GM18870 (cell line): ENCODE measurements around the gene ZNF605.
A peak's percentile ranks its signal among the peaks of the same experiment; 100 is the strongest.
"Not testable (repeated sequence)": the region's sequence is repeated elsewhere in the genome, so short reads cannot be mapped to it uniquely, and the experiment has no call there.

Experiments
- ATAC-seq: cut with Tn5 transposase; IDR thresholded peaks from one replicate; pipeline ENCODE4 v1.9.1; 2021; ENCODE audit warnings: moderate library complexity; ENCODE audit not compliant: unreplicated experiment

Gene ZNF605

DNA sequence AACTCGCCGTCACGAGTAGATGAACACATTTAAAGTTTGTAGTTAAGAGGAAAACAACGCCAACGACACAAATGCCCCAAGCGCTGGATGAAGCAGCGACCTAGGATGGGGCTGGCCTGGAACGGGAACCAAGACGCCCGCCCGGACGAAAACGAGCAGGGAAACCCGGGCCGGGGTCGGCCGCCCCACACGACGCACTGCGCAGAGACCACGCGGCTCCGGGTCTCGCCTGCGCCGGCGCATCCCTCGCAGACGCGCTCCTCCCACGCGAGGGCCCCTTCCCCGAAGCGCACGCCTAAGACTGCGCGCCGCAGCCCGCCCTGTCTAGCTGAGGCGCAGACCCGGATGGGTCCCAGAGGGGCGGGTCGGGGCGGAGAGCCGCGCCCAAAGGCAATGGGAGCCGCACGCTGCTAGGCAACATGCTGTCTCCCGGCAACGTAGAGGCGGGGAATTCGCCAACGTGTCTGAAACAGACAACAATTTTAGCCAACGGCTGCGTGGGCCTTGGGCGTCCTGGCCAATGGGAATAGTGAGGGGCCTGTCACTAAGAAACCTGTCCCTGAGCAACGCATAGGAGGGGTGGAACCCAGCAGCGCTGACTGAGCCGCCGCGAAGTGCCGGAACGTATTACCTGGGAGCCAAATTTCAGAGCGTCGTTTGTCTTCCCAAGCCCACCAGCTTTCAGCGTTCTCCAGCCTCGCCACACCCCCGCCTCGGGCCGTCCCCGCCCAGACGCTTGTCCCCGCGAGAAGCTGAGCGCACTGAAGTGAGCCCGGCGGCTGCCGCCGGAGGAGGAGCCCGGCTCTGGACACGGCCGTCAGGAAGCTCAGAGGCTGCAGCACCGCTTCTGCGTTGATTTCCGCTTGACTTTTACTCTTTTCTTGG lies 47.7 kb downstream of the ZNF605 start:
- peak; percentile 93 for ATAC-seq

DNA sequence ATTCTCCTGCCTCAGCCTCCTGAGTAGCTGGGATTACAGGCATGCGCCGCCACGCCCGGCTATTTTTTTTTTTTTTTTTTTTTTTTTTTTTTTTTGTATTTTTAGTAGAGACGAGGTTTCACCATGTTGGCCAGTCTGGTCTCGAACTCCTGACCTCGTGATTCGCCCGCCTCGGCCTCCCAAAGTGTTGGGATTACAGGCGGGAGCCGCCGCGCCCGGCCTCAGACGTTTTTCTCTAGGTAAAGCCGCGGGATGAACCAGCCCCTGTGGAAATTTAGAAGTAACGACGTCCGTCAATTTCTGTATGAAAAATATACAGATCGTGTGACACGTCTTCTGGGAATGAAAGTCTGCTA lies 48.3 kb downstream of the ZNF605 start:
- ATAC-seq, result not testable (repeated sequence)

DNA sequence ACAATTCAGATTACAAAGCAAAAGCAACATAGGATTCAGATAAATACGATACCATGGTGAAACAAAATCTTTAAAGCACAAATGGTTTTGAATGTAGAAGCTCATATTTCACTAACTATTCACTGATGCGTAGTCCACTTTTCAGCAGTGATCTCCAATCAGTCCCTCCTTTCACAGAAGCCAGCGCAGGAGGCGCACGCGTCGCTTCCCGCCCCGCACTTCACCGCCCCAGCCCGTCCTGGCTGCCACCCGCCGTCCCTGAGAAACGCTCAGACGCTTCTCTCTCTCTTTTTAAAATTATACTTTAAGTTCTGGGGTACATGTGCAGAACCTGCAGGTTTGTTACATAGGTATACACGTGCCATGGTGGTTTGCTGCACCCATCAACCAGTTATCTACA lies 48.9 kb downstream of the ZNF605 start:
- ATAC-seq, result no peak

DNA sequence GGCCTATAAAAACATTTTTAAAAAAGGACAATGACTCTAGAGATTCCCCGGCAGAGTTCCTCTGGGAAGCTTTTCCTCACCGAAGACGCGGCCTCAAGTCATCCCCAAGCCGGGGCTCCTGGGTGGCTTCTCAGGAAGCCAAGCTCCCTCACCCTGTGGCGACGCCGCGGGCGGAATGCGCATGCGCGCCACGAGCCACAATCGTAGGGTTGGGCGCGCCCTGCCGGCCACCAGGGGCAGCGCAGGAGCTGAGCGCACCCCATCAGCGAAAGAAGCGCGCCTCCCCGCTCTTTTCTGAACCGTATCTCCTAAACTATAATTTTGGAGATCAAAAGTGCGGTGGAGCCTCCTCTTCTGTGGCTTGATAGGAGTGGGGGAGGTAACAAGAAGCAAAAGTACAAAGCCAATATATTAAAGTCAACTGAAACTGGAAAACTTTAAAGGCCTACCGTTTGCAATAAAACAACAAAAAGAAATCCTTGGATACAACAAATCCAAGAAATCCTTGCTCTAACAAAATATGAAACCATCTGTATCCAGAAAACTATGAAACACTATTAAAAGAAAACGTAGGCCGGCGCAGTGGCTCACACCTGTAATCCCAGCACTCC lies 51.3 kb downstream of the ZNF605 start:
- ATAC-seq, result no peak

DNA sequence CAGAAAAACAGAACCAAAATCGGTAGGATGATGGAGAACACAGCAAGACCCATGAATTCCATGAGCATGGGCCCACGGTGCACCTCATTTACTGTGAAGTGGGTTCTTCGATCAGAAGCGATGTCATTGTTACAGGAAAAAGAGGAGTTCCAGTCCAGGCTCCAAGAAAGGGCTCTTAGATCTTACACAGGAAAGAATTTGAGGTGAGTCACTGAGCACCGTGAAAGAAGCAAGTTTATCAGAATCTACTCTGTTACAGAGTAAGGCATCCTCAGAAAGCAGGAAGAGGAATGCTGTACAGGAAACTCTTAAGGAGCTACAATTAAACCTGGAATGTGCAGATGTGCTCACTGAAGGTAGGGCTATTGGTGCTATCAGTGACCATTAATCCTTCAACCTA lies 57.1 kb downstream of the ZNF605 start:
- ATAC-seq, result no peak

DNA sequence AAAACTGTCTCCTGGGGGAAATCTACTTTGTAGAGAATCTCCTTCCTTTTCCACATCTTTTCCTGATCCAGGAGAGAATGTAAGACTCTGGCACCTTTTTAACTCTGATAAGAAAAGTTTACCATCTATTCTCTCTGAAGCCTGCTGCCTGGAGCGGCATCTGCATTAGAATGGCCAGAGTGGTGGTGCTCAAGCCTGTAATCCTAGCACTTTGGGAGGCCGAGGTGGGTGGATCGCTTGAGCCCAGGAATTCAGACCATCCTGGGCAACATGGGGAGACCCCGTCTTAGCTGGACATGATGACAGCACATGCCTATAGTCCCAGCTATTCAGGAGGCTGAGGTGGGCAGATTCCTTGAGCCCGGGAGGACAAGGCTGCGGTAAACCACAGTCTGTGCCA lies 67.3 kb downstream of the ZNF605 start:
- ATAC-seq, result no peak

DNA sequence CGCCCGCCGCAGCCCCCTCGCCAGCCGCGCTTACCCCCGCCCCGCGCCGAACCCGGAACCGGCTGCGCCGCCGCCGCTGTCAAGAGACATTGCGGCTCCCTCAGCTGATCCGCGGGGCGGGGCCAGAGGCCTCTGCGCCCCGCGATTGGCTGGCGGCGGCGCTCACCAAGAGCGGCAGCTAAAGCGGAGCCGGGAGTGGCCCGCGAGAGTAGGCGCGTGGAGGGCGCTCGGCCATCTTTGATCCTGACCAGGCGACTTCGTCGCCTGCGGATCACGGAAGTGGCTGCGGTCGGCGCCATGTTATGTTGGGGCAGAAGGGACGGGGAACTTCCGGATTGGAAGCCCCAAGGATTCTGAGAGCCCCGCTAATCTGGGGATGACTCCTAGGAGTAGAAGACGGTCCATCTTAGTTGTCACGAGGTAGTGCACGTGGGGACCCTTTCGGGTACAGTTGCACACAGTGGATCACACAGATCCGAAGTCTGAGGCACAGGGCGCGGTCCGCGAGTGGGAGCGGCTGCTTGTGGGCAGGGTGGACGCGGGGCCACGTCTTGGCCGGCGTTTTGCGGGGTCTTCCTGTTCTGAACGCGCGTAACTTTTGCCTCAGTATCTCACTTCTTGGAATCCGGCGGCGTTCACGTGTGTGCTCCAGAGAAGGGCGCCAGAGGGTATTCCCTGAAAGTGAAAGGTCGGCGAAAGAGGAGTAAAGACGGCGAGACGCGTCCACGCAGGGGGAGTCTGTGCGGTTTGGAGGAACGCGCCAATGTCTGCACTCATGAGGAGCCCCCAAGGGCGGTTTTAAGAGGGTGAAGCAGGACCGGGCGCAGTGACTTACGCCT lies 68.4 kb downstream of the ZNF605 start, which contains the start of gene CHFR:
Gene CHFR (minus strand): TSS at position 93 of the 839 bp plus-strand sequence. CDS start 277 bp downstream, outside the sequence.
- peak; percentile 84 for ATAC-seq

DNA sequence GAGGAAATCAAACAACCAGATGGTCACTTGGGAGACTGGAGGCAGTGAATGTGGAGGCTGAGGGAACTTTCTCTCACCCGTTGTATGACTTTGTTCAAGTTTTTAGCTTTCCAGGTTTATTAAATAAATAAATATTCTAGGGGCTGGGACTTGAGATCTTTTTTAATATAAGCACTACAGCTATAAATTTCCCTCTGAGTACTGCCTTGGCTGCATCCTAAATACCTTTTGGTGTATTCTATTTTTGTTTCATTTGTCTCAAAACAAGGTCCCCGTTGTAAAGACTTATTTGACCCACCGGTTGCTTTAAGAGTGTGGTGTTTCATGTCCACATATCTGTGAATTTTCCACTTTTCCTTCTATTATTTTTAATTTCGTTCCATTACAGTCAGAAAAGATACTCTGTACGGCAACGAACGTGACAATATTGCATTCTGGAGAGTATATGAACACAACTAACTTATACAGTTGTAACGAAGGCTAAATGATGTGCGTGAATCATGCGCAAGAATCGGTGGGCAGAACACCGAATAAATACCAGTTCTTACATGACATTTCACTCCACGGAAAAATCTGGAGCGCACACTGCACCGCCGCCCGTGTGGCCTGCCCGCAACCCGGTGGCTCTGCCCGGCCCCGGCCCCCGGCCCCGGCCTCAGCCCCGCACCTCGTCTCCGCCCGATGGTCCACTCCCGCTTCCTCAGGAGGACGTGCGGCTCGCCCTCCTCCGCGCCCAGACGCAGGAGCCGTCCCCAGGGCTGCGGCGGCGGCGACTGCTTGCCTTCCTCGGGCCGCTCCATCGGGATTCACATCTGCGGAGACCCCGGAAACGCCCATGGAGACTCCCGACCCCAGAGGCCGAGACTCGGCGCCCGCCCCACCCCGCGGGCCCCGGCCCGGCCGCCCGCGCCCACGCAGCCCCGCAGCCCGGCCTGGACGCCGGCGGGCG lies 69.3 kb downstream of the ZNF605 start:
- ATAC-seq, result peak; percentile 21

DNA sequence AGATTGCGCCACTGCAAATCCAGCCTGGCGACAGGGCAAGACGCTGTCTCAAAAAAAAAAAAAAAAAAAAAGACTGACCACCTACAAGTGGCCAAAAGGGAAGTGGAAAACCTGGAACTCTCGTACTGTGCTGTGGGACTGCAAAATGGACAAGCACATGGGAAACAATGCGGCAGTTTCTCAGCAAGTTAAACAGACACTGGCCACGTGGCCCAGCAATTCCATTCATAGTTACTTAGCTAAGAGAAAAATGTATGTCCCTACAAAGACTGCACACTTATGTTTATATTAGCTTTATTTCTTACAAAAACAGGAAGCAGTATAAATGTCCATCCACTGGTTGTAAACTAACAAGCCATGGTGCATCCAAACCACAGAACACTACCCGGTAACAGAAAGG lies 74.3 kb downstream of the ZNF605 start:
- no peak for ATAC-seq

DNA sequence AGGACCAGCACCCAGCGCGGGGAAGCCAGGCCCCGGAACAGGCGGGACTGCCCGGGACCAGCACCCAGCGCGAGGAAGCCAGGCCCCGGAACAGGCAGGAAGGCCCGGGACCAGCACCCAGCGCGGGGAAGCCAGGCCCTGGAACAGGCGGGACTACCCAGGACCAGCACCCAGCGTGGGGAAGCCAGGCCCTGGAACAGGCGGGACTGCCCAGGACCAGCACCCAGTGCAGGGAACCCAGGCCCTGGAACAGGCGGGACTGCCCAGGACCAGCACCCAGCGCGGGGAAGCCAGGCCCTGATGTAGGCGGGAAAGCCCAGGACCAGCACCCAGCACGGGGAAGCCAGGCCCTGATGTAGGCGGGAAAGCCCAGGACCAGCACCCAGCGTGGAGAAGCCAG lies 81.5 kb downstream of the ZNF605 start:
- ATAC-seq, result not testable (repeated sequence)

DNA sequence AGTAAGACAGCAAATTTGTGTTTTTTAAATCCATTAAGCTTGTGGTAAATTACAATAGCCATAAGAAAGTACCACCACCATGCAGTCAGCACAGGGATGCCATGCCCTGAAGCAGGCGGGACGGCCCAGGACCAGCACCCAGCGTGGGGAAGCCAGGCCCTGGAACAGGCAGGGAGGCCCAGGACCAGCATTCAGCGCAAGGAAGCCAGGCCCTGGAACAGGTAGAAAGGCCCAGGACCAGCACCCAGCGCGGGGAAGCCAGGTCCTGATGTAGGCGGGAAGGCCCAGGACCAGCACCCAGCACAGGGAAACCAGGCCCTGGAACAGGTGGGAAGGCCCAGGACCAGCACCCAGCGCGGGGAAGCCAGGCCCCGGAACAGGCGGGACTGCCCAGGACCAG lies 81.9 kb downstream of the ZNF605 start:
- no peak for ATAC-seq

DNA sequence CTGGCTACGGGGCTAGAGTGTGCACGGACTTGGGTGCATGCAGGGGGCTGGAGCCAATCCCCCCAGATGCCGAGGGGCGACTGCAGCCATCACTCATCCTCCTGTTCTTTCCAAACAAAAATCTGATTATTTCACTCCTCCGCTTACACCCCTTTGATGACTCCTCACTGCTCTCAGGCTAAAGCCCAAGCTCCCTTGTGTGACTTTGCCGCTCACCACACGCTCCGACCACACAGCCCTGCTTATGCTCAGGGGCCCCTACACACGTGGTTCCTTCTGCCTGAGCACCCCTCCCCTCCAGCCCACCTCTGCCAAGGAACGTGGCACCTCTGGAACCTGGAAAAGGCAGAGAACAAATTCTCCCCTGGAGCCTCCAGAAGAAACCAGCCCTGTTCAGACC lies 82.4 kb downstream of the ZNF605 start:
- no peak for ATAC-seq

DNA sequence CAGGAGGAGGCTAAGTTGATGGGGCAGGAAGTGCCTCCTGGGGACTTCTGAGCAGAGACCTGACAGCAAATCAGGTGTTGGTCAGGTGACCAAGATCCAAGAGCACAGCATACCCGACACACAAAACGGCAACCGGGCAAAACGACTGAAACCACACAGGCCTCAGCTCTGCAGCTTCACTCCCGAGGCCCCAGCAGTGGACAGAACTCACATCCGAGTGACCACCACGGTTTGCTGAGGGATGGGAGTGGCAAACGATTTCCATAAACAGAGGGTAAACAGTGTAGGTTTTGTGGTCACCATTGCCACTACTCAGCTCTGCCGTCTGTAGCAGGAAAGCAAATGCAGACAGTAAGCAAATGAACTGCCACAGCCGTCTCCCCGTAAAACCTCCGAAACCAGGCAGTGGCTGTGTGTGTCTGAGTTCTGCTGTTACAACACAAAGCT lies 83.1 kb downstream of the ZNF605 start:
- ATAC-seq, result no peak

DNA sequence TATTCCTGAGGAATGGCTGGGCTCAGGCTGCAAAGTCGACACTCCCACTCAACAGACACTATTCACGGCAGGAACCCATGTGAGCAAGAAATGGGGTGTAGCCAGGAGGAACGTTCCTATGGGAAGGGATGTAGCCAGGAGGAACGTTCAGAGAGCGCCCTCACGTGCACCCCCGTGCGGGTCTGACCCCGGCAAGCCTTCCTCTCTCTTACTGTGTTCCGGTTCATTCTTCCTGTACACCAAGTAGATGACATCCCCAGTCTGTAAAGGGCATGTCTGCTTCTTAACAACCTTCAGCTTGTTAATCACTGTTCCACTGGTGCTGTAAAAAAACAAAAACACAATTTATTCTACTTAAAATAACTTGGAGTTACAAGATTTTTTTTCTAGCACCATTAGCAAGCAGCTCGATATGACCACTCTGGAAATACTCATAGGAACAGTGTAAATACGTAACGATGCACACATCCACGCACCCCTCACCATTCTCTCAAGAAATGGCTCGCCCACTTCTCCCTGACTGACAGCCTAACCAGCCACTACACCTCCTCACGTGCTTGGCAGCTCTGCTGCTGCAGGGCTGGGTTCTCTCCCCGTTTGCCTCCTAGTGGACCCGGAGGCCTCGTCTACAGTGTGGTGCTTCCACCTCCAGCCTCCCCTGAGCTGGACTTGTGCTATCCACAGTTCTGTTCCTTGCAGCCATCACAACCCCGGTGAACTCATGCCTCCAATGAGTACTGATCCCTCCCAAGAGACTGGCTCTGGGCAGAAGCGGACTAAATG lies 83.8 kb downstream of the ZNF605 start:
- no peak for ATAC-seq

DNA sequence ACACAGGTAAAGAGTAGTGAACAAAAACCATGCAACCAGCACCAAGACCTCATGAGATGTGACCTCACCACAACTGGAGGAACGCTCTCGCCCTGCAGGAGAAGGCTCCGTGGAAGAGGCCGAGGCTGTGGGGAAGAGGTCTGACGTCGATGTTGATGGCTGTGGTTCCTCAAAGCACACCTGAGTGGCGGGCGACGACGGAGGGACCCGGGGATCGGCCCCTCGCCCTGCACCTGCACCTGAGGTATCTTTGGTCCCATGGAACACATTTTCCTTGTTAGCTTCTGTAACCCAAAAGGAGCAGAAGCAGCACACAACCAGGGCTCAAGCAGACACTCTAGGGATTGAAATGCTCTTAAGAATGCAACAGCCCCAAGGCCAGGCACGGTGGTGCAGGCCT lies 86.6 kb downstream of the ZNF605 start:
- no peak for ATAC-seq
